HG03159 (cell line): ENCODE data around the gene ATG16L1.

Source experiments
- ATAC-seq: cut with Tn5 transposase; IDR thresholded peaks from one replicate; pipeline ENCODE4 v1.9.1; 2021; ENCODE audit warnings: mild to moderate bottlenecking, moderate library complexity; ENCODE audit not compliant: unreplicated experiment

Gene ATG16L1

DNA sequence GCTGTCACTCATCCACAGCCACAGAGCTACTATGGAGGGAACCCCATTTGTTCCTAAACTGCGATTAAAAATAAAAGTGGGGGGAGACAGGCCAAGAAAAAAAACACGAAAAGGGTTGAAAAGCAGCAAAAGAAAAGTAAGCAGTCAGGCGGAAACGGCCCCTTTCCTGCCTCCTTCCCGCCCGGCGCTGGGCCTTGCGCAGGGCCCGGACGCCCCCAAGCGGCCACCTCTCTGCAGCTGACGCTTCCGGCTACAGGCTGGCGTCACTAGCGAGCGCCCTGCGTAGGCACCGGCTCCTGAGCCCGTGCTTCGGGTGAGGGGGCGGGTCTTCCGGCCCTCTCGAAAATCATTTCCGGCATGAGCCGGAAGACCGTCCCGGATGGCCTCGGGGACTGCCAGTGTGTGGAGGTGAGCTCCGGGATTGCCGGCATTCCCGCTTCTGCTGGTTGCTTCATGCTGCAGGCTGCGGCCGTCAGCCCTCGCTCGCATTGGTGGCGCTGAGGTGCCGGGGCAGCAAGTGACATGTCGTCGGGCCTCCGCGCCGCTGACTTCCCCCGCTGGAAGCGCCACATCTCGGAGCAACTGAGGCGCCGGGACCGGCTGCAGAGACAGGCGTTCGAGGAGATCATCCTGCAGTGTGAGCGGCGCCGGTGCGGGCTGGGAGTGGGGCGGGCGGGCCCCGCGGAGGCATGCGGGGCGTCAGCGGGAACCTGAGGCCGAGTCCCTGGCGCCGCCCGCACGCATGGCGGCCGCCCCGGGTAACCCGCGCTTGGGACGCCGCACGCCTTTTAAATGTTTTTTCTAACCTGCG is at the start of gene ATG16L1:
Gene ATG16L1, plus strand, starts transcription at position 368 of the 811 bp plus-strand sequence. Its CDS starts 155 bp downstream, at position 523.
- ATAC-seq, result peak; percentile 92

DNA sequence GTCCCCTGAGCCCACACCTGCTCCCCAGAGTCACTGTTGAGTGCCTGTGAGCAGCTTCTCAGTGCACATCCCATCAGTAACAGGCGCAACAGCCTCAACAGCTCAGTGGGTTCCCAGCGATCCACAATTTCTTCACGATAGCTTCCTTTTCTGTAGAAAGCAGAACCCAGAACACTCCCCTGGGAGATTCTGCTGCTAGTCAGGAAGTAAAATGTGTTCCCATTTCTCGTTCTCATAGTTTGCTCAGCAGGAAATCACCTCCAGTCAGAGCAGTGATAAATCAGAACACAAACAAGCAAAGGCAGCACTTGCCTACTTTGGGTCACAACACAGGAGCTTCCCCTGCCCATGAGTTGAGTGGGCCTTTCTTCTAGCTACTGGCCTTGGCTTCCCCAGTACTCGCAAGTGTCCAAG is 48.9 kb upstream of the ATG16L1 start:
- no peak for ATAC-seq

DNA sequence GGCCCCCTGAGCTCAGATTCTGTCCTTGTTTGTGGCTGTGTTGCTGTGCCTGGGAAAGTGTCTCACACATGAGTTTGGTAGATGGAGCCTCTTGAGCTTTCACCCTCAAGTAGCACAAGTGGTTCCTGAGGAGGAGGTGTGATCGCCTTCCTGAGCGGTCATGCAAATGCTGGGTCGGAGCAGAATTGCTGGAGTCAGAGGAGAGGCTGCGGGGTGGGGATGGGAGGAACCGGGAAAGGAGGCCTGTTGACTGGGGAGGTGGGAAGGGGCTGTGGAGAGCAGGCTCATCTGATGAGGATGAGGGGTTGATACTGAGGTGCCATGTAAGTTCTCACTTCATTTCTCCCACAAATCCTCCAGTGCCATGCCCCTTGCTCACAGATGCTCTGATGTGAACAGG is 48.4 kb upstream of the ATG16L1 start:
- no peak for ATAC-seq

DNA sequence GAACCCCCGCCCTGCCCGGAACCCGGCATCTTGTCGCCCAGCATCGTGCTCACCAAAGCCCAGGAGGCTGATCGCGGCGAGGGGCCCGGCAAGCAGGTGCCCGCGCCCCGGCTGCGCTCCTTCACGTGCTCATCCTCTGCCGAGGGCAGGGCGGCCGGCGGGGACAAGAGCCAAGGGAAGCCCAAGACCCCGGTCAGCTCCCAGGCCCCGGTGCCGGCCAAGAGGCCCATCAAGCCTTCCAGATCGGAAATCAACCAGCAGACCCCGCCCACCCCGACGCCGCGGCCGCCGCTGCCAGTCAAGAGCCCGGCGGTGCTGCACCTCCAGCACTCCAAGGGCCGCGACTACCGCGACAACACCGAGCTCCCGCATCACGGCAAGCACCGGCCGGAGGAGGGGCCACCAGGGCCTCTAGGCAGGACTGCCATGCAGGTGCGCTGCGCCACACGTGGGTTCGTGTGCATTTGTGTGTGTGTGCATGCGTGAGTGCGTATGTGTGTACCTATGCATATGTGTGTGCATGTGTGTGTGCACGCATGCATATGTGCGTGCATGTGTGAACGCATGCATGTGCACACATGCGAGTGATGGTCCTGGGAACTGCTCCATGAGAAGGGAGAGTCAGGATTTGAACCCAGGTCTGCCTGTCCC is 47.1 kb upstream of the ATG16L1 start:
- ATAC-seq, result no peak

DNA sequence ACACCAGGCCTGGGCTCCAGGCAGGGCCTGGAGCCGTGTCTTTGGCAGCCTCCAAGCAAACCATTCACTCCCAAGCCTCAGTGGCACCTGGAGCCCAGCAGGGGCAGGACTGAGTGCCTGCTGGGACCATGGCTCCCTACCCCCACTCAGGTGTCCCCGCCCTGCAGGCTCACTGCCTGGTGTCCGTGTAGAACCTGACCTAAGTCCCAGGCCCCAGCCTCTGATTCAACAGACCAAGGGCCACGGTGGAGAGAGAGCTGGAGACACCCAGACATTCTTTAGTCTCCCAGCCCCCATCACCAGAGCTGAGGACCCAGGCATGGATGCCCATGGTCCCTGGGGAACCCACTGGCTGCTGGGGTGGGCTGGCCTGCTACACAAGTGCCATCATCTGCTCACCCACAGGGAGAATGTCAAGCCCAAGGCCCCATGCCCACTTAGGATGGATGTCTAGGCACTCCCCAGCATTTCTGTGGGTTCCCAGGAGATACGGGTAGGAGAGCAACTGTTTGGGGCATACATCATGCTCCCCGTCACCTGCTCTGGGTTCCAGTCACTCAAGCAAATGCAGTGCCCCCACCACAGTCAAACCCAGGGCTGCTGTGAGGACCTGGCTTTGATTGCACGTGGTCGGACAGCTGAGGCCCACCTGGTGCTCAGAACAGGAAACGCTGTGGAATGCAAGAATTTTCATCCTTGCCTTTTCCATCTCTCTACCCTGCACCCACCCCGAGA is 42.9 kb upstream of the ATG16L1 start:
- ATAC-seq, result no peak

DNA sequence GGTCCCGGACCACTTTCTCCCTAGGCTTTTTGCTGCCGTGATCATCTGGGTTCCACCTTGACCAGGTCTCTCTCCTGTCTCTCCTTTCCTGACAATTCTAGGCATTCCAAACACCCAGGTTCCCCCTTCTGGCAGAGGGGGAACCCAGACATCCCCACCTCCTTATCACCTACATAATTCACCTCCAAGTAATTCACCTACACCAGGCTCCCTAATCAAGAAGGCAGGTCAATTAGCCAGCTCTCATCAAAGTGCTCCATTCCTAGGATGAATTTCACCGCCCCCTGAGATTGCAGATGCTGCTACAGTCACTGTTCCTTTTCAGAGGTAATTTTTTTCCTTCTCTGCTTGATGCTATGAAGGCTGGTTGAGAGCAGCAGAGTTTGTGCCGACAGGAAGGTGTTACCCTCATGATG is 42.3 kb upstream of the ATG16L1 start:
- ATAC-seq, result no peak

DNA sequence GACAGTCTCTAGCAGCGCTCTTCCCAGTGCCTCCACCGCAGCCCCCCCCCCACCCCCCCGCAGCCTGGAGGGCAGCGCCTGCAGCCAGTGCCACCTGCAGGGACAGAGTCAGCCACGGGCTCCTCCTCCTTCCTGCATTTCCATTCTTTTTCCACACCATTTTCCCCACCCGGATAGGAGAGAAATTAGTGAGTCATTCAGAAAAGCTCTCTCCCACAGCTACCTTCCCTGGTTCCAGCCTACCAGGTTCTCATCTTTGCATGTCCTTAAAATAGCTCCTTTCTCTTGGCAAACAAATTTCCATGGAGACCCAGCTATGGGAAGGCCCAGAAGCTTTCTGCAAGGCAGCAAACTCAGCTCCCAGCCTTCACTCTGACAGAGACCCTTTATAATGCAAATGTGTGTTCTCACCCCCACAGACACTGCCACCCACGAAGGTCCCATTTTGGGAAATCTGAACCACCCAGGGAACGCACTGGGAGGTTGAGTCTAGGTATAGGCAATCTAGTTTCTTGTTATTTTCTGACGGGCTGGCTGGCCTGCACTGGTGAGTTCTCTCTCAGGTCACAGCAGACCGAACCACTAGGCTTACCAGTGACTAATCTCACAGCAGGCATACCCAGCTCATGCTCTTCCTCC is 41.8 kb upstream of the ATG16L1 start:
- no peak for ATAC-seq

DNA sequence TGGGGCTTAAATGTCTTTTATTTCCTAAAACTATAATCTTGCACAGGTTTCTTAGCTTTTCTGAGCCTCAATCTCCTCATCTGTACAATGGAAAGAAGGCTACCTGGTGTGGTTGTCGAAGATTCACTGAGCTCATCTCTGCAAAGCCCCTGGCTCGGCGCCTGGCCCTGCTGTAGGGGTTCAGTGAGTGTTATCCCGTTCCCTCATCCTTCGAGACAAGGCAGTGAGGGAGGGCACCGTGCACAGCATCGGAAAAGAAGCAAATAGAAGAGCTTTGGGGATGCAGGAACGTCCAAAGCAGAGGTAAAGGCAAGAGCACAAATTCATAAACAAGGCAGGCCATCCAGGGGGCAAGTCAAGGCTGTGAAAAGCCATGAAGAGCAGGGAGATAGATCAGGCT is 41.2 kb upstream of the ATG16L1 start:
- no peak for ATAC-seq

DNA sequence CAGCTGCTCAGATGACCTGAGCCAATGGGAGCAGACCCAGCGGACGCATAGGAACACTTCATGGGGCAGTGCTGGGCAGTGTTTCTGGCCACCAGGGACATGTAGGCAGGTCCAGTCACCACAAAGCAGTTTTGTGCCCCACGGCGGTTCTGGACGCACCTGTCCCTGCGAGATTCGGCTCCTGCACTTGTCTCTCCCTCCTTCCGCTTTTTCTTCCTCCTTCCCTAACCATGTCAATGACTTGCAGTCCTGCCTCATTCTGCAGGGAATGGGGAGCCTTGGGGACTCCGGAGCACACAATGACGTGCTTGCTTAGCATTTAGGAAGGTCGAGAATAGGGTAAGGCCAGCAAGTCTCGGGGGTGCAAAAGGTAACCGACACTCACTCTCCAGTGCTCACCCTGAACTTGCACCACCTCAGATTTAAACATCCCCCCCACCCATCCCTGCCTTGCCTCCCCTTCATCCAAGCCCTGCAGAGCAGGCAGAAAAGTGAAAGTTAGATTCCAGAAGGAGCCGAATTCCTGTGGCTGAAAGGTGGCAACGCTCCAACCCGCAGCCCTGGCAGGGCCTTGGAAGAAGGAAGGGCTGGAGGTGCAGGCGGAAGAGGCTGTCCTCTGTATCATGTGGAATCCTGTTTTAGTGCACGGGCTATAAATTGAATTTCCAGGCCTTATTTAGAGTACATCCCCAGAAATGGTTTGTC is 40.5 kb upstream of the ATG16L1 start:
- no peak for ATAC-seq

DNA sequence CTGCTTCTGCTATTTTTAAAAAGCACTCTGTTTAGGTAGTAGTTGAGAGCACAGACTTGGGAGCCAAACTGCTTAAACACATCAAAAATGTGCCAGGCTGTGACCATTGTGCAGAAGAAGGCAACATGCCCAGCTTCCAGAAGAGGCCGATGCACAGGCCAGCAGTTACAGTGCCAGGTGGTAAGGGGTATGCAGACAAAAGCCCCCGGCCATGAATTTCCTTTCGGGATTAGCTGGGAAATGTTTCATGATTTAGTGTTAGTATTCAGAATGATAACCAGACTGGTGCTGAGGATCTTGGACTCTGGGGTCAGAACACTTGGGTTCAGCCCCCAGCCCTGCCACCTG is 40.0 kb upstream of the ATG16L1 start:
- ATAC-seq, result no peak

DNA sequence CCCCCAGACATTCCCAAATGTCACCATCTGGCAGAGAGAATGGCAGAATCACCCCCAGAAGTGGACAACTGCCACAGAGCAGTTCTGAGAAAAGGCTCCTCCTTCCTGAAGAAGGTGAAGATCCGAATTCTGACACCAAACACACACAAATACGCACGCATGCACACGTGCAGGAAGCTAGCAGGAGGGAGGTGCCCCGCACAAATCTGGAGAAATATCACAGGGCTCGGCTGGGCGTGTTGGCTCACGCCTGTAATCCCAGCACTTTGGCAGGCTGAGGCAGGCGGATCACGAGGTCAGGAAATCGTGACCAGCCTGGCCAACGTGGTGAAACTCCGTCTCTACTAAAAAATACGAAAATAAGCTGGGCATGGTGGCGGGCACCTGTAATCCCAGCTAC is 38.5 kb upstream of the ATG16L1 start:
- no peak for ATAC-seq

DNA sequence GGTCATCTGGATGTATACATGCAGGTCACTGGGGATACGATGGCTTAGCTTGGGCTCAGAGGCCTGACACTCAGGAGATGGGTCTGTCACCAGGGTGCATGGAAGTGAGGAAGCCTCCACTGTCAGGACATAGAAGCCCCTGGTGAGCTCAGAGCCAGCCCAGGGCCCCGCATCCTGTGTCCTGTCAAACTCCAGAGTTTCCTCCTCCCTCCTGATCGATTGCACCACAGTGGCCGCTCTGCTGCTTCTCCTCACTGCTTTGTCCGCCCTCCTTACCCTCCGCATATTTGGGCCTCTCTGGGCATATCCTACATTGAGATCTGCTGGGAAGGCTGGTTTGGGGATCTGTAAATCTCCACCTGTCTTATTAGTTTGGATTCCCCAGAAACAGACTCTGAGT is 37.5 kb upstream of the ATG16L1 start:
- ATAC-seq, result no peak

DNA sequence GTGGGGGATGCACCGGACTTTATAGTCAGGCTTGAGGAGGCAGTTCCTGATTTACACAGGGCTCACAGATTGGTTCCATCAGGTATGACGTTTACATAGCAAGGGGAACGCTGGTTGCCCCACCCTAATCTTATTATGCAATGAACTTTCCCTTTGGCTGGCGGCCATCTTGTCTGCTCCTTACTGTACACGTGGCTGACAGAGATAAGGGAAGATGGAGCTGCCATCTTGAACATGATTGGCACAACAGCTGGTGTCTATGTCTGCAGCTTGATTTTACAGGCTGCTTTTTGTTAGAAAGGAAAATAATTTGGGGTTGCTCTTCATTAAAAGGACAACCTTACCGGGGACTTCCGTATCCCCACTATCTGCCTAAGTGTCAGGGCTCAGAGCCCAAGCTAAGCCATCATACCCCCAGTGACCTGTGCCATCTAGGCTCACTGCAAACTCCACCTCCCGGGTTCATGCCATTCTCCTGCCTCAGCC is 33.5 kb upstream of the ATG16L1 start:
- no peak for ATAC-seq

DNA sequence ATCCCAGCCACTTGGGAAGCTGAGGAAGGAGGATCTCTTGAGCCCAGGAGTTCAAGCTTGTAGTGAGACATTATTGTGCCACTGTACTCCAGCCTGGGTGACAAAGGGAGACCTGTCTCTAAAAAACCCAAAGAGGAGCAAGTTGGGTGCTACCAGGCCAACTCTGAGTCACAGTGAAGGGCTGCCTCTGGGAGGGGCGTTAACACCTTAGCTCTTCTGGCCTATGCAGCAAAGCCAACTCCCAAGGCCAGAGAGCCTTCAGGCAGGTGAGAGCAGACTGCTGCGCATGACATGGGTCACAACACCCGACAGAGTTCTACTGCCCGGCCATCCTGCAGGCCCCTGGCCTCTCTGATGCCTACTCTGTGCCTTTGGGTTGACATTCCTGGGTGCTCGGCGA is 32.6 kb upstream of the ATG16L1 start:
- no peak for ATAC-seq

DNA sequence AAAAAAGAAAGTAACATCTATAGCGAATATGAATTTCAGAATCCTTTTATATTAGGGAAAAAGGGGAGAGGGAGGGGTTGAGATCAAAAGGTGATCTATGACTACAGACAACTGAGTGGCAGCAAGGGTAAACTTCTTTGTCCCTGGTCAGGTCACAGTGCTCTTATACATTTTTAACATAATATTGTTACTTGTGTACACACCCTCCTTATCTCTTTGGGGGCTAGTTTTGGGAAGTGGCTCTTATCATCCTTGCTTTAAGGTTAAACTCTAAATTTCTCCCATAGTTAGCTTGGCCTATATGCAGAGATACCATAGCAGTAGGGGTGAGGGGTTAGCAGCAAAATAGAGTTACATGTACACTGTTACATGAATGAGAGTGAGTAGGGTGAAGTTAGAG is 31.6 kb upstream of the ATG16L1 start:
- ATAC-seq, result no peak

DNA sequence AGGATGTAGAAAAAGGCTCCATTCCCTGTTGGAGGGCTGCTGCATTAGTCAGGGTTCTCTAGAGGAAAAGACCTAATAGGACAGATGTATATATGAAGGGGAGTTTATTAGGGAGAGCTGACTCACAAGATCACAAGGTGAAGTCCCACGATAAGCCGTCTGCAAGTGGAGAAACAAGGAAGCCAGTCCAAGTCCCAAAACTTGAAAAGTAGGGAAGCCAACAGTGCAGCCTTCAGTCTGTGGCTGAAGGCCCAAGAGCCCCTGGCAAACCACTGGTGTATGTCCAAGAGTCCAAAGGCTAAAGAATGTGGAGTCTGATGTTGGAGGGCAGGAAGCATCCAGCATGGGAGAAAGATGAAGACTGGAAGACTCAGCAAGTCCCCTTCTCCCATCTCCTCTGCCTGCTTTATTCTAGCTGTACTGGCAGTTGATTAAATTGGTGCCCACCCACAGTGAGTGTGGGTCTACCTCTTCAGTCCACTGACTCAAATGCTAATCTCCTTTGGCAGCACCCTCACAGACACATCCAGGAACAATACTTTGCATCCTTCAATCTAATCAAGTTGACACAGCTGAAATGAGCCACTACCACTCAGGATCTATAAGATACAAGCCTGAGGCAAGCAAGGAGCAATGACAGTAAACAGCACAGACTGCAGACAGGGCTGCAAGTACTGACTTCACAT is 30.0 kb upstream of the ATG16L1 start:
- ATAC-seq, result no peak

DNA sequence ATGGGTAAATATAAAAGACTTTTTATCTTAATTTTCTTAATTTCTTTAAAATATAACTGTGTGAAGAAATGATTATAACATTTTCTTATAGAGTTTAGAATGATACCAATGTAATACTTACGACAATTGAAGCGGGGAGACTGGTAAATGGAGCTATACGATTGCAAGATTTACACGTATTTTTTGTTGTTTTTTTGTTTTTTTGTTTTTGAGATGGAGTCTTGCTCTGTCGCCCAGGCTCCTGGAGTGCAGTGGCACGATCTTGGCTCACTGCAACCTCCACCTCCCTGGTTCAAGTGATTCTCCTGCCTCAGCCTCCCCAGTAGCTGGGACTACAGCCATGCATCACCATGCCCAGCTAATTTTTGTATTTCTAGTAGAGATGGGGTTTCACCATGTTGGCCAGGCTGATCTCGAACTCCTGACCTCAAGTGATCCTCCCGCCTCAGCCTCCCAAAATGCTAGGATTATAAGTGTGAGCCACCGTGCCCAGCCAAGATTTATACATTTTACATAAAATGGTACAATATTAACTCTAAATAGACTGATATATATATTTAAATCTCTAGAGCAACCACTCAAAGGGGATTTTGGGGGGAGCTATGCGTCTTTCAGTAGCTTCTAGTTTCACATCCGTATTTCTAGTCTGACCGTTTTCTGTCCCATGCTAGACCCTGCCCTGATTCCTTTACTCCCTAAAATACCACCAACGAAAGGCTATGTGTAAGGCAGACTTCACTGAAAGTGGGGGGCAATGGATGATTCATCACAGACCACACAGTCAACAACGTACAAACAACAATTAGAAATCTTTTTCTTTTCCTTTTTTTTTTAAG is 28.2 kb upstream of the ATG16L1 start:
- ATAC-seq, result peak; percentile 88

DNA sequence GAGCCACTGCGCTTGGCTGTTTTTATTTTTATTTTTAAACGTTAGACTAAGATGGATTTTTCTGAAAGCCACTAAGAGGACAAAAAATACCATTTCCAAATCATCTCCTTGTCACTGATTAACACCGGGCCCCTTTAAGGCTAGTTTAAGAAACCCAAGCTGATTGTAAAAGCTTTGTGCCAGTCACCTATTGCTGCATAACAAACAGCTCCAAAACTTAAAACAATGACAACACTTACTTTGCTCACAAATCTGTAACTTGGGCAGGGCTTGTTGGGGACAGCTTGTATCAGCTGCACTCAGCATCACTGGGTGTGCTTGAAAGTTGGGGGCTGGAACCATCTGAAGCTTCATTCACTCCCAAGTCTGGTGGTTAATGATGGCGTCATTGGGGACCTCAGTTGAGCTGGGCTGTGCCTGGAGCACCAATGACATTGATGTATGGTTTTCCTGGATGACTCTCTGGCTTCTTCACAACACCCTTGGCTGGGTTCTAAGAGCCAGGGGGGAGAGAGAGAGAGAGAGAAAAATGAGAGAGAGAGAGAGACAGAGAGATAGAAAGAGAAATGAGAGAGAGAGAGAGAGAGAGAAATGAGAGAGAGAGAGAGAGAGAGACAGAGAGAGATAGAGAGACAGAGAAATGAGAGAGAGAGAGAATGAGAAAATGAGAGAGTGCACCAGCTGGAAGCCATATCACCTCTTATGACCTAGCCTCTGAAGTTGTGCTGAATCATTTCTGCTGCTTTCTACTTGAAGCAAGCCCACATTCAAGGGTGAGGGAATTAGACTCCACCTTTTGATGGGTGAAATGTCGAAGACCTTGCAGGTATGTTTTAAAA is 26.0 kb upstream of the ATG16L1 start:
- no peak for ATAC-seq
